A673 (cell line): Measurements from ENCODE around the gene OMD. TPM values are rescaled to one million over a fixed set of nuclear protein-coding genes. Genes with fewer than 3 reads are reported as not detected.
A peak's percentile ranks its signal among the peaks of the same experiment; 100 is the strongest.

Experiments
- BruUV-seq: library from RNA; stranded (reverse); fragments of 400-500 nt; replicated peaks from 2 replicates; lab custom pipeline; 2021; lab: Mats Ljungman, UMichigan
- CTCF ChIA-PET: fragments of 300-600 bp; sonication (Branson Sonifier 250); formaldehyde crosslinking; loops from one replicate; lab custom pipeline; 2022; ENCODE audit warnings: antibody characterized with exemption; lab: Charles Lee
- POLR2A ChIA-PET: fragments of 300-600 bp; sonication (Branson Sonifier 250); formaldehyde crosslinking; loops from one replicate; lab custom pipeline; 2022; ENCODE audit warnings: antibody characterized with exemption; ENCODE audit not compliant: low non-redundant PET; lab: Charles Lee
- DNase-seq: peaks from one replicate; pipeline ENCODE4 v3.0.0-alpha.2; 2015; ENCODE audit warnings: low spot score
- H3K27ac ChIP-seq: fragments of 200-600 bp; sonication (generic); 2 replicates; pipeline ENCODE4 v1.5.1; 2016; ENCODE audit warnings: mixed run types, low read depth, mild to moderate bottlenecking, mixed read lengths, antibody characterized with exemption, low read length; ENCODE audit not compliant: poor library complexity, severe bottlenecking
- H3K27me3 ChIP-seq: fragments of 200-600 bp; sonication (generic); replicated peaks from 2 replicates; pipeline ENCODE4 v1.6.1; 2017; ENCODE audit warnings: mixed run types, low read depth, mild to moderate bottlenecking, mixed read lengths, antibody characterized with exemption, low read length; ENCODE audit not compliant: insufficient read depth, poor library complexity
- H3K36me3 ChIP-seq: fragments of 200-600 bp; sonication (generic); 2 replicates; pipeline ENCODE4 v1.6.1; 2016; ENCODE audit warnings: mixed run types, mild to moderate bottlenecking, mixed read lengths, antibody characterized with exemption, low read length; ENCODE audit not compliant: insufficient read depth, poor library complexity, severe bottlenecking
- H3K4me1 ChIP-seq: fragments of 200-600 bp; sonication (generic); 2 replicates; pipeline ENCODE4 v1.6.1; 2017; ENCODE audit warnings: mixed run types, mild to moderate bottlenecking, mixed read lengths, antibody characterized with exemption, low read length; ENCODE audit not compliant: insufficient read depth, poor library complexity, severe bottlenecking
- H3K4me3 ChIP-seq: fragments of 200-600 bp; sonication (generic); 2 replicates; pipeline ENCODE4 v1.5.1; 2016; ENCODE audit warnings: low read depth, mixed run types, mild to moderate bottlenecking, mixed read lengths, low read length; ENCODE audit not compliant: poor library complexity, severe bottlenecking
- H3K9me3 ChIP-seq: fragments of 200-600 bp; sonication (generic); 2 replicates; pipeline ENCODE4 v1.6.1; 2016; ENCODE audit warnings: mixed run types, low read depth, mild to moderate bottlenecking, mixed read lengths, antibody characterized with exemption, low read length; ENCODE audit not compliant: poor library complexity, severe bottlenecking
- CTCF ChIP-seq: fragments of 300-800, 200-600 bp; sonication (generic); conservative IDR thresholded peaks from 2 replicates; pipeline ENCODE4 v1.5.1; 2017; ENCODE audit warnings: low read depth, mild to moderate bottlenecking, antibody characterized with exemption, low read length, moderate library complexity, mixed read lengths
- EZH2 ChIP-seq: fragments of 200-600 bp; sonication (generic); IDR thresholded peaks from 2 replicates; pipeline ENCODE4 v1.6.1; 2017; ENCODE audit warnings: borderline replicate concordance, low read depth, mild to moderate bottlenecking, mixed read lengths, antibody characterized with exemption, low read length; ENCODE audit not compliant: poor library complexity, severe bottlenecking
- intact Hi-C: fragments of 100-400 bp; cut with micrococcal nuclease; formaldehyde crosslinking; loops from one replicate; pipeline ENCODE4 v1.10.0; 2022; ENCODE audit not compliant: unreplicated experiment
- total RNA-seq: library from RNA; stranded (reverse); gene quantifications from 2 replicates; pipeline ENCODE4 v1.2.3, GENCODE V29; 2021

The OMD gene
- total RNA-seq, 1 experiment from 2014 or later: not detected

GRCh38 chr9:92384375-92384774, 39.9 kb downstream of the OMD start:
- no peaks in the 10 kb centered on the region for H3K36me3 ChIP-seq
- no peak overlapping the region for H3K4me3 ChIP-seq
- peaks cover 31% of the 10 kb centered on the region for H3K4me1 ChIP-seq
- intact Hi-C loops: no loop called here
- ChIA-PET CTCF (no interaction called here), POLR2A (no interaction called here)
- TF ChIP-seq CTCF: no peak
- TF ChIP-seq EZH2: no peak
- no peak for DNase-seq
- H3K27ac ChIP-seq: no peak overlapping the region
- no peaks in the 10 kb centered on the region for H3K27me3 ChIP-seq
- no TSS peak for BruUV-seq
- H3K9me3 ChIP-seq: no peaks in the 10 kb centered on the region

- ChIA-PET CTCF (no interaction called here), POLR2A (no interaction called here)
- DNase-seq: no peak
- no peak overlapping the region for H3K27ac ChIP-seq
- intact Hi-C loops: no loop called here
- no peak overlapping the region for H3K4me3 ChIP-seq
- BruUV-seq: no TSS peak
- no peaks in the 10 kb centered on the region for H3K36me3 ChIP-seq
- no peaks in the 10 kb centered on the region for H3K27me3 ChIP-seq
- peaks cover 46% of the 10 kb centered on the region for H3K4me1 ChIP-seq
- no peaks in the 10 kb centered on the region for H3K9me3 ChIP-seq
- no peak for TF ChIP-seq EZH2
- no peak for TF ChIP-seq CTCF
Measured at GRCh38 chr9:92381775-92382174, 42.5 kb downstream of the OMD start.

- Histone ChIP-seq H3K27ac (peak overlapping the region; percentile 72), H3K4me3 (no peak overlapping the region), H3K4me1 (peaks cover 41% of the 10 kb centered on the region), H3K27me3 (no peaks in the 10 kb centered on the region), H3K36me3 (no peaks in the 10 kb centered on the region), H3K9me3 (peaks cover 3% of the 10 kb centered on the region)
- no peak for DNase-seq
- TF ChIP-seq CTCF: no peak
- TF ChIP-seq EZH2: no peak
- ChIA-PET POLR2A (no interaction called here), CTCF (no interaction called here)
- BruUV-seq: no TSS peak
- intact Hi-C loops: no loop called here
Measured at GRCh38 chr9:92380603-92381002, 43.7 kb downstream of the OMD start.
